HFF-Myc (cell line): ENCODE data around the gene EP400.

ENCODE experiments used
- DNase-seq: peaks from one replicate; pipeline ENCODE4 v3.0.0-alpha.2; 2011; ENCODE audit warnings: low read depth; ENCODE audit errors: extremely low read depth
- H3K4me3 ChIP-seq: replicated peaks from 2 replicates; pipeline ENCODE4 v1.5.1; 2011; ENCODE audit warnings: low read depth, mild to moderate bottlenecking, control low read depth, low read length
- CTCF ChIP-seq: IDR thresholded peaks from 2 replicates; pipeline ENCODE4 v1.5.1; 2012; ENCODE audit warnings: mild to moderate bottlenecking, low read depth, low read length, control low read depth; ENCODE audit errors: missing control alignments

EP400 gene

GRCh38 chr12:132067182-132067581, 117.4 kb downstream of the EP400 start:
- H3K4me3 ChIP-seq, result no peak overlapping the region
- no peak for TF ChIP-seq CTCF

GRCh38 chr12:132068250-132068649, 118.5 kb downstream of the EP400 start:
- no peak for TF ChIP-seq CTCF
- no peak for DNase-seq
- no peak overlapping the region for H3K4me3 ChIP-seq

More at GRCh38 chr12:132067182-132067581, 117.4 kb downstream of the EP400 start:
- DNase-seq, result no peak

GRCh38 chr12:132069336-132069985, 119.7 kb downstream of the EP400 start:
- no peak overlapping the region for H3K4me3 ChIP-seq
- DNase-seq, result no peak
- TF ChIP-seq CTCF, result no peak

- no peak for DNase-seq
- no peak for TF ChIP-seq CTCF
- no peak overlapping the region for H3K4me3 ChIP-seq
These were observed 120.6 kb downstream of the EP400 start for GRCh38 chr12:132070298-132070697.

GRCh38 chr12:132071040-132071810, 121.5 kb downstream of the EP400 start:
- TF ChIP-seq CTCF, result no peak
- no peak for DNase-seq
- H3K4me3 ChIP-seq, result no peak overlapping the region

- TF ChIP-seq CTCF, result no peak
- no peak for DNase-seq
- no peak overlapping the region for H3K4me3 ChIP-seq
These were observed 122.2 kb downstream of the EP400 start for GRCh38 chr12:132071830-132072384.
